IPS-NIHi7 (cell line): ENCODE measurements around the gene EFNA1.

Experiments
- DNase-seq: peaks from one replicate; pipeline ENCODE4 v3.0.0; 2012; ENCODE audit warnings: mixed read lengths; ENCODE audit errors: extremely low spot score

Gene EFNA1

GRCh38 chr1:155174324-155175280 is 46.9 kb downstream of the EFNA1 start:
- DNase-seq, result peak; percentile 78

GRCh38 chr1:155175281-155175926 is 47.7 kb downstream of the EFNA1 start:
- peak; percentile 4 for DNase-seq

GRCh38 chr1:155175927-155176371 is 48.3 kb downstream of the EFNA1 start:
- no peak for DNase-seq

GRCh38 chr1:155176544-155177071 is 48.9 kb downstream of the EFNA1 start:
- DNase-seq, result peak; percentile 91

- no peak for DNase-seq
Measured at GRCh38 chr1:155177192-155177917, 49.7 kb downstream of the EFNA1 start.

GRCh38 chr1:155177918-155178281 is 50.2 kb downstream of the EFNA1 start:
- no peak for DNase-seq

- no peak for DNase-seq
Measured at GRCh38 chr1:155178441-155179111, 50.9 kb downstream of the EFNA1 start.

GRCh38 chr1:155179112-155180031 is 51.7 kb downstream of the EFNA1 start:
- no peak for DNase-seq

- DNase-seq, result no peak
Measured at GRCh38 chr1:155181371-155182051, 53.8 kb downstream of the EFNA1 start.

GRCh38 chr1:155182052-155182550 is 54.4 kb downstream of the EFNA1 start:
- DNase-seq, result no peak

GRCh38 chr1:155183775-155184221 is 56.1 kb downstream of the EFNA1 start:
- no peak for DNase-seq

- DNase-seq, result no peak
Measured at GRCh38 chr1:155184351-155184811, 56.7 kb downstream of the EFNA1 start.
